Stimulated activated naive B cell treated with anti-CD40 and anti-IgM and Interleukin-4, amounts not matched to agents 10 μg/mL and 1 μg/mL and 100 μg/mL, for 72 hours (primary cell): ENCODE measurements around the gene FEM1B.
A peak's percentile ranks its signal among the peaks of the same experiment; 100 is the strongest.

ENCODE experiments used
- ATAC-seq, 2 donors: fragments of 150-1000 bp; cut with Tn5 transposase; replicated peaks; 2 replicates each; pipeline ENCODE4 v1.10.0; 2021; ENCODE audit warnings: moderate library complexity in 1 of 2
- DNase-seq: peaks from one replicate; pipeline ENCODE4 v3.0.0; 2021
- H3K27ac Mint-ChIP-seq: one replicate; pipeline ENCODE4 v1.8.0; 2022; ENCODE audit warnings: mild to moderate bottlenecking, mixed read lengths
- H3K27me3 Mint-ChIP-seq, 2 donors: one replicate each; pipeline ENCODE4 v1.8.0; 2022; ENCODE audit warnings: mixed read lengths in 2 of 2
- H3K36me3 Mint-ChIP-seq, 2 donors: one replicate each; pipeline ENCODE4 v1.8.0; 2022; ENCODE audit warnings: mixed read lengths in 2 of 2, mild to moderate bottlenecking in 1 of 2
- H3K4me1 Mint-ChIP-seq, 2 donors: one replicate each; pipeline ENCODE4 v1.8.0; 2022; ENCODE audit warnings: mixed read lengths in 2 of 2, mild to moderate bottlenecking in 1 of 2
- H3K4me3 Mint-ChIP-seq, 2 donors: one replicate each; pipeline ENCODE4 v1.8.0; 2022; ENCODE audit warnings: mild to moderate bottlenecking in 2 of 2, mixed read lengths in 2 of 2, moderate library complexity in 1 of 2
- H3K9me3 Mint-ChIP-seq, 2 donors: one replicate each; pipeline ENCODE4 v1.8.0; 2022; ENCODE audit warnings: mixed read lengths in 2 of 2, mild to moderate bottlenecking in 1 of 2

Gene FEM1B

GRCh38 chr15:68241088-68241935, 36.2 kb upstream of the FEM1B start:
- peaks cover 11 to 19% of the 10 kb centered on the region in 2 donors for H3K36me3 Mint-ChIP-seq
- DNase-seq (no peak), ATAC-seq (no peak)
- peaks cover 11% of the 10 kb centered on the region in 2 donors for H3K9me3 Mint-ChIP-seq
- no peaks in the 10 kb centered on the region for H3K27me3 Mint-ChIP-seq
- H3K4me1 Mint-ChIP-seq: no peaks in the 10 kb centered on the region
- no peak overlapping the region for H3K4me3 Mint-ChIP-seq
- H3K27ac Mint-ChIP-seq: no peak overlapping the region

- ATAC-seq: no peak
- Mint-ChIP-seq H3K4me3 (no peak overlapping the region), H3K4me1 (peaks cover 0 to 4% of the 10 kb centered on the region in 2 donors), H3K9me3 (peaks cover 11% of the 10 kb centered on the region in 2 donors), H3K36me3 (peaks cover 11 to 19% of the 10 kb centered on the region in 2 donors), H3K27me3 (peaks cover 6 to 10% of the 10 kb centered on the region in 2 donors), H3K27ac (no peak overlapping the region)
- DNase-seq: no peak
Observed at GRCh38 chr15:68244235-68244634, 33.3 kb upstream of the FEM1B start.

- H3K4me1 Mint-ChIP-seq: peaks cover 0 to 4% of the 10 kb centered on the region in 2 donors
- H3K4me3 Mint-ChIP-seq: no peak overlapping the region
- ATAC-seq (peak in 1 of 2 donors; percentile 25), DNase-seq (no peak)
- peaks cover 0 to 5% of the 10 kb centered on the region in 2 donors for H3K9me3 Mint-ChIP-seq
- H3K36me3 Mint-ChIP-seq: peaks cover 5 to 9% of the 10 kb centered on the region in 2 donors
- H3K27me3 Mint-ChIP-seq: peaks cover 7 to 15% of the 10 kb centered on the region in 2 donors
- H3K27ac Mint-ChIP-seq: no peak overlapping the region
Observed at GRCh38 chr15:68249058-68249713, 28.4 kb upstream of the FEM1B start.

GRCh38 chr15:68252925-68253534, 24.5 kb upstream of the FEM1B start:
- no peak overlapping the region for H3K27ac Mint-ChIP-seq
- DNase-seq (no peak), ATAC-seq (peak; percentile 56)
- no peaks in the 10 kb centered on the region for H3K36me3 Mint-ChIP-seq
- peaks cover 16 to 24% of the 10 kb centered on the region in 2 donors for H3K27me3 Mint-ChIP-seq
- peaks cover 0 to 8% of the 10 kb centered on the region in 2 donors for H3K4me1 Mint-ChIP-seq
- no peak overlapping the region for H3K4me3 Mint-ChIP-seq
- H3K9me3 Mint-ChIP-seq: no peaks in the 10 kb centered on the region

GRCh38 chr15:68256675-68257450, 20.7 kb upstream of the FEM1B start:
- Mint-ChIP-seq H3K27me3 (peaks cover 7 to 24% of the 10 kb centered on the region in 2 donors), H3K9me3 (no peaks in the 10 kb centered on the region), H3K4me3 (peak overlapping the region; percentile 68 to 80), H3K4me1 (peaks cover 0 to 5% of the 10 kb centered on the region in 2 donors), H3K27ac (no peak overlapping the region), H3K36me3 (no peaks in the 10 kb centered on the region)
- ATAC-seq: peak; percentile 85 to 87
- DNase-seq: peak; percentile 28

GRCh38 chr15:68258692-68259091, 18.9 kb upstream of the FEM1B start:
- Mint-ChIP-seq H3K9me3 (no peaks in the 10 kb centered on the region), H3K27ac (no peak overlapping the region), H3K4me1 (peaks cover 0 to 5% of the 10 kb centered on the region in 2 donors), H3K4me3 (no peak overlapping the region), H3K36me3 (no peaks in the 10 kb centered on the region), H3K27me3 (peaks cover 7 to 24% of the 10 kb centered on the region in 2 donors)
- DNase-seq (no peak), ATAC-seq (peak in 1 of 2 donors; percentile 34)

GRCh38 chr15:68259883-68260282, 17.7 kb upstream of the FEM1B start:
- Mint-ChIP-seq H3K36me3 (no peaks in the 10 kb centered on the region), H3K27ac (no peak overlapping the region), H3K4me3 (no peak overlapping the region), H3K4me1 (peaks cover 0 to 5% of the 10 kb centered on the region in 2 donors), H3K9me3 (no peaks in the 10 kb centered on the region), H3K27me3 (peaks cover 8 to 27% of the 10 kb centered on the region in 2 donors)
- no peak for ATAC-seq
- no peak for DNase-seq

- no peaks in the 10 kb centered on the region for H3K36me3 Mint-ChIP-seq
- peaks cover 0 to 5% of the 10 kb centered on the region in 2 donors for H3K4me1 Mint-ChIP-seq
- ATAC-seq (no peak), DNase-seq (no peak)
- no peaks in the 10 kb centered on the region for H3K9me3 Mint-ChIP-seq
- no peak overlapping the region for H3K4me3 Mint-ChIP-seq
- H3K27me3 Mint-ChIP-seq: peaks cover 8 to 28% of the 10 kb centered on the region in 2 donors
- no peak overlapping the region for H3K27ac Mint-ChIP-seq
Observed at GRCh38 chr15:68261241-68261640, 16.3 kb upstream of the FEM1B start.

- no peak for ATAC-seq
- peaks cover 8 to 20% of the 10 kb centered on the region in 2 donors for H3K27me3 Mint-ChIP-seq
- no peak for DNase-seq
- H3K4me3 Mint-ChIP-seq: no peak overlapping the region
- no peak overlapping the region for H3K27ac Mint-ChIP-seq
- peaks cover 0 to 2% of the 10 kb centered on the region in 2 donors for H3K4me1 Mint-ChIP-seq
- no peaks in the 10 kb centered on the region for H3K36me3 Mint-ChIP-seq
- no peaks in the 10 kb centered on the region for H3K9me3 Mint-ChIP-seq
Observed at GRCh38 chr15:68261980-68262379, 15.6 kb upstream of the FEM1B start.

GRCh38 chr15:68262514-68263356, 14.8 kb upstream of the FEM1B start:
- no peaks in the 10 kb centered on the region for H3K4me1 Mint-ChIP-seq
- H3K36me3 Mint-ChIP-seq: no peaks in the 10 kb centered on the region
- H3K27ac Mint-ChIP-seq: no peak overlapping the region
- no peak for ATAC-seq
- DNase-seq: no peak
- no peaks in the 10 kb centered on the region for H3K9me3 Mint-ChIP-seq
- H3K27me3 Mint-ChIP-seq: peaks cover 9 to 20% of the 10 kb centered on the region in 2 donors
- no peak overlapping the region for H3K4me3 Mint-ChIP-seq

GRCh38 chr15:68264282-68264681, 13.3 kb upstream of the FEM1B start:
- peaks cover 11 to 23% of the 10 kb centered on the region in 2 donors for H3K27me3 Mint-ChIP-seq
- H3K4me3 Mint-ChIP-seq: no peak overlapping the region
- no peaks in the 10 kb centered on the region for H3K4me1 Mint-ChIP-seq
- DNase-seq (no peak), ATAC-seq (no peak)
- H3K9me3 Mint-ChIP-seq: no peaks in the 10 kb centered on the region
- no peaks in the 10 kb centered on the region for H3K36me3 Mint-ChIP-seq
- no peak overlapping the region for H3K27ac Mint-ChIP-seq

- Mint-ChIP-seq H3K27me3 (peaks cover 16 to 23% of the 10 kb centered on the region in 2 donors), H3K4me3 (no peak overlapping the region), H3K9me3 (no peaks in the 10 kb centered on the region), H3K27ac (no peak overlapping the region), H3K4me1 (no peaks in the 10 kb centered on the region), H3K36me3 (no peaks in the 10 kb centered on the region)
- ATAC-seq (no peak), DNase-seq (no peak)
Observed at GRCh38 chr15:68265081-68265480, 12.5 kb upstream of the FEM1B start.

- no peak overlapping the region for H3K27ac Mint-ChIP-seq
- DNase-seq (no peak), ATAC-seq (no peak)
- H3K36me3 Mint-ChIP-seq: no peaks in the 10 kb centered on the region
- H3K4me3 Mint-ChIP-seq: no peak overlapping the region
- peaks cover 16 to 23% of the 10 kb centered on the region in 2 donors for H3K27me3 Mint-ChIP-seq
- H3K4me1 Mint-ChIP-seq: no peaks in the 10 kb centered on the region
- no peaks in the 10 kb centered on the region for H3K9me3 Mint-ChIP-seq
Observed at GRCh38 chr15:68265674-68266073, 11.9 kb upstream of the FEM1B start.
